ENCODE measurements around the gene SPDEF. TPM values are rescaled to one million over a fixed set of nuclear protein-coding genes. Genes with fewer than 3 reads are reported as not detected.

Gene SPDEF
- total and polyA plus RNA-seq, 2 experiments from 2014 or later, result 0.69 TPM; not detected in 1

DNA sequence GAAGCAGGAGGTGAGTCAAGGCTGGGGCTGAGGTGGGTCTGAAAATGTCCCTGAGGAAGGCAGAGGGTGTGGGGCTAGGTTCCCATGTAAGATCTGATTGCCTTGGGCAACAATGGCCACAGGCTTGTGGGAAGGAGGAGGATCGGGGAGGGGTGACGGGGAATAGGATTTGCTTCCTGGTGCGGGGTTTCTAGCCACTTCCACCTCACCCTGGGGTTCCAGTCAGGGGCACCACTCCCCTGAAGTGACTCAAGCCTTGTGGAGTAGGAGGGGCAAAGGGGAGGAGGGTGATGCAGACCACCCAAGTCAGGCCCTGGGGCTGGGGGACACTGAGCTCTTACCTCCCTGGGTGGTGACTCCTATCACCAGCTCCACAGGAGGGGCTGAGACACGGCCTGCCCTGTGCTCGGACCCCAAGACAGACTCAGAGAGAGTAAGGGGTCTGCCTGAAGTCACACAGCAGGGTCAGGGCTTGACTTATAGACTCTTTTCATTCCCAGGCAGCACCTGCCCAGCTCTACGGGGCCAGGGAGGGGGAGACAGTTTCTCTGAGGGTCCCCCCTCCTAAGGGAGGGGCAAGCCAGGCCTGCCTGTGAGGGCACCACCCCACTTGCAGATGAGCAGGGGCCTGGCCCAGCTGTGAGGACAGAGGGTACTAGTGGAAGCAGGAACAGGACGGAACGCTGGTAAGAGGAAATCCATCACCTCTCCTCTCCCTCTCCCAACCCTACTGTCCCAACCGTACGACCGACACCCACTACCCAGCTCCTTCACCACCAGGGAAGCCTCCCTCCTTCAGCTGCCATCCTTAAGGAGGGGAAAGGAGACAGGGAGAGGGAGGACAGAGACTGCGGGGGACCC is 12.4 kb upstream of the SPDEF start:
- H3K4me3 Mint-ChIP-seq, result no peak overlapping the region
- no peak overlapping the region for H2AFZ ChIP-seq
- H3F3A ChIP-seq (replicated peaks; ENCODE audit: low read depth), result no peaks in the 10 kb centered on the region
- no peaks in the 10 kb centered on the region for H3K27me3 ChIP-seq (ENCODE audit: insufficient read depth)
- no peaks in the 10 kb centered on the region; the same call in 1 of the 3 replicates for H3K9me3 Mint-ChIP-seq
- peaks cover 13% of the 10 kb centered on the region for H3K27me3 Mint-ChIP-seq (ENCODE audit: insufficient read depth, low read depth, poor library complexity)
- no peaks in the 10 kb centered on the region for H4K20me1 ChIP-seq (replicated peaks; ENCODE audit: insufficient read depth)
- no peak overlapping the region for H3K4me3 ChIP-seq
- no peak; the same call in 2 of the 3 replicates for ATAC-seq
- peak overlapping the region; percentile 74; the same call in 1 of the 2 replicates for H3K27ac Mint-ChIP-seq
- no peaks in the 10 kb centered on the region for H3K4me1 ChIP-seq (ENCODE audit: insufficient read depth)
- H3K36me3 ChIP-seq (ENCODE audit: insufficient read depth), result no peaks in the 10 kb centered on the region
- no peak overlapping the region for H3K4me2 ChIP-seq
- no peak overlapping the region for H3K27ac ChIP-seq (ENCODE audit: low read depth)
- H3K36me3 Mint-ChIP-seq (ENCODE audit: low read depth), result no peaks in the 10 kb centered on the region
- no peaks in the 10 kb centered on the region for H3K9me2 ChIP-seq (ENCODE audit: insufficient read depth)
- H3K79me2 ChIP-seq (replicated peaks; ENCODE audit: insufficient read depth), result no peaks in the 10 kb centered on the region
- DNase-seq (ENCODE audit: low spot score), result no peak
- H3K4me1 Mint-ChIP-seq, result peaks cover 16% of the 10 kb centered on the region; the same call in 2 of the 3 replicates
- TF ChIP-seq, protein P1, sequence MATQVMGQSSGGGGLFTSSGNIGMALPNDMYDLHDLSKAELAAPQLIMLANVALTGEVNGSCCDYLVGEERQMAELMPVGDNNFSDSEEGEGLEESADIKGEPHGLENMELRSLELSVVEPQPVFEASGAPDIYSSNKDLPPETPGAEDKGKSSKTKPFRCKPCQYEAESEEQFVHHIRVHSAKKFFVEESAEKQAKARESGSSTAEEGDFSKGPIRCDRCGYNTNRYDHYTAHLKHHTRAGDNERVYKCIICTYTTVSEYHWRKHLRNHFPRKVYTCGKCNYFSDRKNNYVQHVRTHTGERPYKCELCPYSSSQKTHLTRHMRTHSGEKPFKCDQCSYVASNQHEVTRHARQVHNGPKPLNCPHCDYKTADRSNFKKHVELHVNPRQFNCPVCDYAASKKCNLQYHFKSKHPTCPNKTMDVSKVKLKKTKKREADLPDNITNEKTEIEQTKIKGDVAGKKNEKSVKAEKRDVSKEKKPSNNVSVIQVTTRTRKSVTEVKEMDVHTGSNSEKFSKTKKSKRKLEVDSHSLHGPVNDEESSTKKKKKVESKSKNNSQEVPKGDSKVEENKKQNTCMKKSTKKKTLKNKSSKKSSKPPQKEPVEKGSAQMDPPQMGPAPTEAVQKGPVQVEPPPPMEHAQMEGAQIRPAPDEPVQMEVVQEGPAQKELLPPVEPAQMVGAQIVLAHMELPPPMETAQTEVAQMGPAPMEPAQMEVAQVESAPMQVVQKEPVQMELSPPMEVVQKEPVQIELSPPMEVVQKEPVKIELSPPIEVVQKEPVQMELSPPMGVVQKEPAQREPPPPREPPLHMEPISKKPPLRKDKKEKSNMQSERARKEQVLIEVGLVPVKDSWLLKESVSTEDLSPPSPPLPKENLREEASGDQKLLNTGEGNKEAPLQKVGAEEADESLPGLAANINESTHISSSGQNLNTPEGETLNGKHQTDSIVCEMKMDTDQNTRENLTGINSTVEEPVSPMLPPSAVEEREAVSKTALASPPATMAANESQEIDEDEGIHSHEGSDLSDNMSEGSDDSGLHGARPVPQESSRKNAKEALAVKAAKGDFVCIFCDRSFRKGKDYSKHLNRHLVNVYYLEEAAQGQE (IDR thresholded peaks at IDR 0.05; ENCODE audit: unreplicated experiment), result no peak
- TF ChIP-seq ZNF114 (CRISPR knock-in tag; IDR thresholded peaks at IDR 0.05) (no peak), EZH2phosphoT487 (IDR thresholded peaks at IDR 0.05; ENCODE audit: unreplicated experiment) (no peak)
- TF ChIP-seq, protein P2, sequence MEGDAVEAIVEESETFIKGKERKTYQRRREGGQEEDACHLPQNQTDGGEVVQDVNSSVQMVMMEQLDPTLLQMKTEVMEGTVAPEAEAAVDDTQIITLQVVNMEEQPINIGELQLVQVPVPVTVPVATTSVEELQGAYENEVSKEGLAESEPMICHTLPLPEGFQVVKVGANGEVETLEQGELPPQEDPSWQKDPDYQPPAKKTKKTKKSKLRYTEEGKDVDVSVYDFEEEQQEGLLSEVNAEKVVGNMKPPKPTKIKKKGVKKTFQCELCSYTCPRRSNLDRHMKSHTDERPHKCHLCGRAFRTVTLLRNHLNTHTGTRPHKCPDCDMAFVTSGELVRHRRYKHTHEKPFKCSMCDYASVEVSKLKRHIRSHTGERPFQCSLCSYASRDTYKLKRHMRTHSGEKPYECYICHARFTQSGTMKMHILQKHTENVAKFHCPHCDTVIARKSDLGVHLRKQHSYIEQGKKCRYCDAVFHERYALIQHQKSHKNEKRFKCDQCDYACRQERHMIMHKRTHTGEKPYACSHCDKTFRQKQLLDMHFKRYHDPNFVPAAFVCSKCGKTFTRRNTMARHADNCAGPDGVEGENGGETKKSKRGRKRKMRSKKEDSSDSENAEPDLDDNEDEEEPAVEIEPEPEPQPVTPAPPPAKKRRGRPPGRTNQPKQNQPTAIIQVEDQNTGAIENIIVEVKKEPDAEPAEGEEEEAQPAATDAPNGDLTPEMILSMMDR (conservative IDR thresholded peaks at IDR 0.05; ENCODE audit: low read depth in 2 of 2), result no peak
- TF ChIP-seq, protein P3, sequence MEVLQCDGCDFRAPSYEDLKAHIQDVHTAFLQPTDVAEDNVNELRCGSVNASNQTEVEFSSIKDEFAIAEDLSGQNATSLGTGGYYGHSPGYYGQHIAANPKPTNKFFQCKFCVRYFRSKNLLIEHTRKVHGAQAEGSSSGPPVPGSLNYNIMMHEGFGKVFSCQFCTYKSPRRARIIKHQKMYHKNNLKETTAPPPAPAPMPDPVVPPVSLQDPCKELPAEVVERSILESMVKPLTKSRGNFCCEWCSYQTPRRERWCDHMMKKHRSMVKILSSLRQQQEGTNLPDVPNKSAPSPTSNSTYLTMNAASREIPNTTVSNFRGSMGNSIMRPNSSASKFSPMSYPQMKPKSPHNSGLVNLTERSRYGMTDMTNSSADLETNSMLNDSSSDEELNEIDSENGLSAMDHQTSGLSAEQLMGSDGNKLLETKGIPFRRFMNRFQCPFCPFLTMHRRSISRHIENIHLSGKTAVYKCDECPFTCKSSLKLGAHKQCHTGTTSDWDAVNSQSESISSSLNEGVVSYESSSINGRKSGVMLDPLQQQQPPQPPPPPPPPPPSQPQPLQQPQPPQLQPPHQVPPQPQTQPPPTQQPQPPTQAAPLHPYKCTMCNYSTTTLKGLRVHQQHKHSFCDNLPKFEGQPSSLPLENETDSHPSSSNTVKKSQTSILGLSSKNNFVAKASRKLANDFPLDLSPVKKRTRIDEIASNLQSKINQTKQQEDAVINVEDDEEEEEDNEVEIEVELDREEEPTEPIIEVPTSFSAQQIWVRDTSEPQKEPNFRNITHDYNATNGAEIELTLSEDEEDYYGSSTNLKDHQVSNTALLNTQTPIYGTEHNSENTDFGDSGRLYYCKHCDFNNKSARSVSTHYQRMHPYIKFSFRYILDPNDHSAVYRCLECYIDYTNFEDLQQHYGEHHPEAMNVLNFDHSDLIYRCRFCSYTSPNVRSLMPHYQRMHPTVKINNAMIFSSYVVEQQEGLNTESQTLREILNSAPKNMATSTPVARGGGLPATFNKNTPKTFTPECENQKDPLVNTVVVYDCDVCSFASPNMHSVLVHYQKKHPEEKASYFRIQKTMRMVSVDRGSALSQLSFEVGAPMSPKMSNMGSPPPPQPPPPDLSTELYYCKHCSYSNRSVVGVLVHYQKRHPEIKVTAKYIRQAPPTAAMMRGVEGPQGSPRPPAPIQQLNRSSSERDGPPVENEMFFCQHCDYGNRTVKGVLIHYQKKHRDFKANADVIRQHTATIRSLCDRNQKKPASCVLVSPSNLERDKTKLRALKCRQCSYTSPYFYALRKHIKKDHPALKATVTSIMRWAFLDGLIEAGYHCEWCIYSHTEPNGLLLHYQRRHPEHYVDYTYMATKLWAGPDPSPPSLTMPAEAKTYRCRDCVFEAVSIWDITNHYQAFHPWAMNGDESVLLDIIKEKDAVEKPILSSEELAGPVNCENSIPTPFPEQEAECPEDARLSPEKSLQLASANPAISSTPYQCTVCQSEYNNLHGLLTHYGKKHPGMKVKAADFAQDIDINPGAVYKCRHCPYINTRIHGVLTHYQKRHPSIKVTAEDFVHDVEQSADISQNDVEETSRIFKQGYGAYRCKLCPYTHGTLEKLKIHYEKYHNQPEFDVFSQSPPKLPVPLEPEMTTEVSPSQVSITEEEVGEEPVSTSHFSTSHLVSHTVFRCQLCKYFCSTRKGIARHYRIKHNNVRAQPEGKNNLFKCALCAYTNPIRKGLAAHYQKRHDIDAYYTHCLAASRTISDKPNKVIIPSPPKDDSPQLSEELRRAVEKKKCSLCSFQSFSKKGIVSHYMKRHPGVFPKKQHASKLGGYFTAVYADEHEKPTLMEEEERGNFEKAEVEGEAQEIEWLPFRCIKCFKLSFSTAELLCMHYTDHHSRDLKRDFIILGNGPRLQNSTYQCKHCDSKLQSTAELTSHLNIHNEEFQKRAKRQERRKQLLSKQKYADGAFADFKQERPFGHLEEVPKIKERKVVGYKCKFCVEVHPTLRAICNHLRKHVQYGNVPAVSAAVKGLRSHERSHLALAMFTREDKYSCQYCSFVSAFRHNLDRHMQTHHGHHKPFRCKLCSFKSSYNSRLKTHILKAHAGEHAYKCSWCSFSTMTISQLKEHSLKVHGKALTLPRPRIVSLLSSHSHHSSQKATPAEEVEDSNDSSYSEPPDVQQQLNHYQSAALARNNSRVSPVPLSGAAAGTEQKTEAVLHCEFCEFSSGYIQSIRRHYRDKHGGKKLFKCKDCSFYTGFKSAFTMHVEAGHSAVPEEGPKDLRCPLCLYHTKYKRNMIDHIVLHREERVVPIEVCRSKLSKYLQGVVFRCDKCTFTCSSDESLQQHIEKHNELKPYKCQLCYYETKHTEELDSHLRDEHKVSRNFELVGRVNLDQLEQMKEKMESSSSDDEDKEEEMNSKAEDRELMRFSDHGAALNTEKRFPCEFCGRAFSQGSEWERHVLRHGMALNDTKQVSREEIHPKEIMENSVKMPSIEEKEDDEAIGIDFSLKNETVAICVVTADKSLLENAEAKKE (CRISPR knock-in tag; IDR thresholded peaks at IDR 0.05), result no peak
